ENCODE measurements around the gene BTBD9.

DNA sequence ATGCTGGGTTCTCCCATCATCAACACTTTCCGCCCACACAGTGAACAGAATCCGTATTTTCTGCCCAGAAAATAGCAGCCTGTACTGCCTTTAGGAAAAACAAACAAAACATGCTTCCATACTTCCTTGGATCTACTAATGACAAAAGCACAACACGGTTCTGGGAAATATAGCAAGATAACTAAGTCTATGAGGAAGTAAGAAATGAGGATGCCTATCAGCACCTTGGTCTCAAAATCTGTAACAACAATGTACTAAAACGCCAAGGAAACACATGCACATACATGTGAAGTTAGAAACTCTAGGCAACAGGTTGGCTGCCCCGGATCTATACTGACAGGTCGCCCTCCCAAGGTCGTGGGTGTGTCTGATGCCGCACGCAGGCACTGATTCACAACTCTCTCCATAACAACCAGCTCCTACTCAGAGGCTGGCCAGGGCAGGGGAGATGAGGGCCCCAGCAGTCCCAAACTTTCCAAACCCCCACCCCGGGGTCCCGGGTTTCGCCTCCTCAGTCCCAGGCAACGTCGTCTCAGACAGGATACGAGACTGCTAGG is 710 bp downstream of the BTBD9 start:
- TF ChIP-seq, protein P1, sequence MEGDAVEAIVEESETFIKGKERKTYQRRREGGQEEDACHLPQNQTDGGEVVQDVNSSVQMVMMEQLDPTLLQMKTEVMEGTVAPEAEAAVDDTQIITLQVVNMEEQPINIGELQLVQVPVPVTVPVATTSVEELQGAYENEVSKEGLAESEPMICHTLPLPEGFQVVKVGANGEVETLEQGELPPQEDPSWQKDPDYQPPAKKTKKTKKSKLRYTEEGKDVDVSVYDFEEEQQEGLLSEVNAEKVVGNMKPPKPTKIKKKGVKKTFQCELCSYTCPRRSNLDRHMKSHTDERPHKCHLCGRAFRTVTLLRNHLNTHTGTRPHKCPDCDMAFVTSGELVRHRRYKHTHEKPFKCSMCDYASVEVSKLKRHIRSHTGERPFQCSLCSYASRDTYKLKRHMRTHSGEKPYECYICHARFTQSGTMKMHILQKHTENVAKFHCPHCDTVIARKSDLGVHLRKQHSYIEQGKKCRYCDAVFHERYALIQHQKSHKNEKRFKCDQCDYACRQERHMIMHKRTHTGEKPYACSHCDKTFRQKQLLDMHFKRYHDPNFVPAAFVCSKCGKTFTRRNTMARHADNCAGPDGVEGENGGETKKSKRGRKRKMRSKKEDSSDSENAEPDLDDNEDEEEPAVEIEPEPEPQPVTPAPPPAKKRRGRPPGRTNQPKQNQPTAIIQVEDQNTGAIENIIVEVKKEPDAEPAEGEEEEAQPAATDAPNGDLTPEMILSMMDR (IDR thresholded peaks at IDR 0.05; ENCODE audit: borderline replicate concordance, extremely low read depth, low read length, poor library complexity, severe bottlenecking) = no peak
- no peak for TF ChIP-seq EZH2 (IDR thresholded peaks at IDR 0.05; ENCODE audit: borderline replicate concordance, low read depth, low read length, severe bottlenecking)

All from DND-41 (cell line).